SK-MEL-5 (cell line): ENCODE results near the gene ENAH. TPM values are rescaled to one million over a fixed set of nuclear protein-coding genes. Genes with fewer than 3 reads are reported as not detected.
"Not testable (repeated sequence)": the region's sequence is repeated elsewhere in the genome, so short reads cannot be mapped to it uniquely, and the experiment has no call there.

Experiments
- DNase-seq: peaks from one replicate; pipeline ENCODE4 v3.0.0-alpha.2; 2016; ENCODE audit warnings: low read depth, low spot score
- in situ Hi-C: cut with HindIII; loops from 2 replicates; pipeline ENCODE4 v1.10.0; 2016; ENCODE audit warnings: low sequenced_read_pairs, high pct_unique_total_duplicates, low pct_unique_long_range_greater_than_20kb
- total RNA-seq: library from RNA; depleted of rRNA; stranded (reverse); fragments of >200 nt; shearing (Covaris generic); gene quantifications from 2 replicates; pipeline ENCODE4 v1.2.3, GENCODE V29; 2014

The ENAH gene
- total RNA-seq, 1 experiment from 2014 or later: 113 TPM

- DNase-seq: no peak
These were observed 2.0 kb upstream of the ENAH start for GRCh38 chr1:225654688-225655508.

DNA sequence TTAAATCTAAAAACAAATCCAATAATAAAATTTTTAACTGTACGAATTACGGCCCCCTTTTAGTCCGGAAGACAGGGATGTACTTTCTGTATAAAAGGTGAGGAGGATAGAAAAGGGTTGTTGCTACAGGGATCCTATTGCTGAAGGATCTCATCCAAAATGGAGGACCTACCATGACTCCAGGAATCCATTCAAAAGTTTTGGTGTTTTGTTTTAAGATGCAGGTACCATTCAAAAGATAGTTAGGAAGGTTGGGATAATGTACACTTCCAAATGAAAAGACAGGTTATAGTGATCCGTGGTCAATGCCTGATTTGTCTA is 1.3 kb upstream of the ENAH start:
- DNase-seq: peak; percentile 15
- in situ Hi-C loops: no loop called here

More at GRCh38 chr1:225654688-225655508, 2.0 kb upstream of the ENAH start:
- in situ Hi-C loops: no loop called here

DNA sequence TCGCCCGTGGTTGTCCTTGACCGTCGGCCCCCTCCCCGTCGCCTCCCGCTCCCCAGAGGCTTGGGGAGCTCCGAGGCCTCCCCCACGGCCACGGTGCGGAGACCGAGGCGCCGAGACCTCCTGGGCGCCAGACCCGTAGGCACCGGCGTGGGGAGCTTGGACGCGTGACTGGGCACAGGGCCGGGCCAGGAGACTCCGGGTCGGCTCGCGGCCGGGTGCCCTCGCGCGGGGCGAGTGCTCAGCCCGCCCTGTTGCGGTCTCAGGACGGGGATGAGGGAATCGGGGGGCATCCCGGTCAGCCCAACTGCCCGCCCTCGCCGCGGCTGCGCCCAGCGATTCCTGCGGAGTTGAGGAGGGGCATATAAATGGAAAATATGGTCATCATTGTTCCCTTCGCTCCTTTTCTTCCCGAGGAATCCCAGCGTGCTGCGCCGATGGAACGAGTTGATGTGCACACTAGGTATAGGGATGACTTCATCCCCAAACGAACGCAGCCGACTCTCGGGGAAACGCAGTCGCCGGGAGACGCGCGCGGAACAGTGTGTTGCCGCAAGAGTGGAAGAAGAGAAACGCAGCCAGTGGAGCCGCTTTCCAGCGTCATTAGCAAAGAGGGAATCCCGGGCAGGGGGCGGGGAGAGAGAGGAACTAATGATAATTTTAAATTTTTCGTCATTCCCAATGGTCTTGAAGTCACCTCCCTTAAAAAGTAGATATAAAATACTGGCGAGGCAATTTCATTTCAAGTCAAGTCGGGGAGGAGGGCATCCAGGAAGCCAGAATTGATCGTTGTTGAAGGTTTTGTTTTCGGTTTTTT is 747 bp upstream of the ENAH start:
- peak; percentile 61 for DNase-seq
- in situ Hi-C loops: no loop called here

DNA sequence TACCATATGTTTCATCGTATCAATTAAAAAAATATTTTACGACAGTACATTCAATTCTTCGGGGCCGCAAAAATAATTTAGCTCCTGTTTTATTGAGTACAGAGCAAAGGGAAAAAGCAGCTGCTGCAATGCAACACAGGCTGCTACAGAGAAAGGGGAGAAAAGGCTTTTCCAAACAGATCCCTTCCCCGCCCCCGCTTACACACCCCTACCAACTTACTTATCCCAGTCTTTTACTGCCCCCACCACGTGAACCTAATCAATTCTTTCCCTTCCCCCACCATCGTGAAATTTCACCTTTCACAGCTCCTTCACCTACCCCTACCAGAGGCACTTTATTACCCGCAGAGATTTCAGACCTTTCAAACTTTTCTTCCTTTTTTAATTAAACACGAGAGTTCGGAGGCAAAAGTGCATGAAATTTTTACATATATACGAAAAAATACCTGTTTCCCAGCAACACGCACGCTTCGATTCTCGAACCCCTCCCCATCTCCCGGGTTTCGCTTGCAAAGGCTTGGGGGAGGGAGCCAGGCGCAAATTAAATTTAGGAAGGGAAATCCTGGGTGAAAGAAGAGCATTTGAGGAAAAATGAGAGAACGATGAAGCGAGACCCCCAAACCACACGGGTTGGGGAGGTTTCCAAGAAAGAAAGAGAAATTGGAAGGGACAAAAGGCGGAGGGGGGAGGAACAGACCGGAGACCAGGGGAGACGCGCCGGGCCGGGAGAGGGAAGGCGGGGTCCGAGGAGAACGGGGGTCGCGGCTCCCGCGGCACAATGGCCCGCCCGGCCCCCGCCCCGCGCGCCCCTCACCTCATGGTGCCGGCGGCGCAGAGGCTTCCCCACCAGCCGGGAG is 823 bp downstream of the ENAH start:
- peak; percentile 51 for DNase-seq
- in situ Hi-C loops: no loop called here

DNA sequence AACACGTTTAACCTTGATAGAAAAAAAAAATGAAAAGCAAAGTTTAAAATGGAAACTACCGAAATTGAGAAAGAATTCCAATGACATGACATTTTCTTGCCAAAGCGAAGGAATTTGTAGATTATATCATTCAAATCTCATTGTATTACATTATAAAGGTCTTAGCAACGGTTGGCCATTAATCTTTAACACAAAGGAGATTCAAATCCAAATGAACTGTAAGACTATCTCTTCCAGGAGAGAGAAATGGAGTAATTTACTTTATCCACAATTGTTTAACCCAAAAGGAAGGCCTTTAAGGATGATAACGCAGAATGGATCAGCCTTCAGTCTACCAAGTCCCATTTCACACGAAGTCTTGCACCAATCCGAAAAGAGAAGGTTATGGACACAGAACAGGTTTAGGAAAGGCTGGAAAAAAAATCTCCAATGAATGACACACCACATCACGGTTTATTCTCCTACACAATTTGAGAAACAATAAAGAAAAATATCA is 1.5 kb downstream of the ENAH start:
- in situ Hi-C loops: no loop called here
- peak; percentile 35 for DNase-seq

- DNase-seq: no peak
- in situ Hi-C loops: no loop called here
These were observed 2.7 kb downstream of the ENAH start for GRCh38 chr1:225650179-225650578.

DNA sequence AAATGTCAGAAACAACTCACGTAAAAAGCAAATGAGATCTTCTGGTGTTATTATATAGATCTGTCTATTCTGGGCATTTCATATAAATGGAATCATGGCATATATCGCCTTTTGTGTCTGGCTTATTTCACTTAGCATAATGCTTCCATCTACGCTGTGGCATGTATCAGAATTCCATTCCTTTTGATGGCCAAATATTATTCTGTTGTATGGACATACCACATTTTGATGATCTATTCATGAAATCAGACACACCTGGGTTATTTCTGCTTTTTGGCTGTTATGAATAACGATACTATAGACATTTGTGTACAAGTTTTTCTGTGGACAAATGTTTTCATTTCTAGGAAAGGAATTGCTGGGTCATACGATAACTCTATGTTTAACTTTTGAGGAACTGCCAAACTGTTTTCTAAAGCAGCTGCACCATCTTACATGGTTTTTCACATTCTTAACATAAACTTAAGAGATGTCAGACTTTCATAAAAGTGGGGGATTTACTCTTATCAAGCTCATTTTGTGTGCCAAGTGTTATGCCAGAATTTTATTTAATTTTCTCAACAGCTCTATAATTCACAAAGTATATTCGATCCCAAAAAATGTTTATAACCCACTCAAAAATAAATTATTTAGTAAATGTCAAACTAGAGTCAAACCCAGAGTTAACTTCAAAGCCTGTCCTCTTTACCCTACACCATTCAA is 7.6 kb downstream of the ENAH start:
- no peak for DNase-seq
- in situ Hi-C loops: no loop called here

- in situ Hi-C loops: no loop called here
- no peak for DNase-seq
These were observed 8.3 kb downstream of the ENAH start for GRCh38 chr1:225644666-225645065.

GRCh38 chr1:225642177-225642576 is 10.7 kb downstream of the ENAH start:
- in situ Hi-C loops: no loop called here
- peak; percentile 27 for DNase-seq

DNA sequence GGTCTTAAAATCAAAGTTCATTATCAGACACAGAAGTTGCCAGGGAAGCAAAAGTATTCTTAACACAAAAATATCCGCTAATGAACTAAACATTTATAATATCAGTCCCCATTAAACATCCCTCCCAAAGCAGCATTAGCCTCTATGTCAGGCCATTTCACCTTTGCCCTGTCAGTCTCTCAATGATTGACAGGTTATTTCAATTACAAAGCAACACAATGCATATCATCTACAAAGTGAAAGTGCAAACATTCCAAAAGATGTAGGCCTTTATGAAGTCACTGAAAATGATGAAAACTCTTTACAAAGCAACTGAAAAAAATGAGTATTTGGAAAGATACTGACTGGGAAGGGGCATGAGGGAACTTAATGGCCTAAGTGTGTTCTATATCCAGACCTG is 14.1 kb downstream of the ENAH start:
- DNase-seq: no peak
- in situ Hi-C loops: no loop called here

DNA sequence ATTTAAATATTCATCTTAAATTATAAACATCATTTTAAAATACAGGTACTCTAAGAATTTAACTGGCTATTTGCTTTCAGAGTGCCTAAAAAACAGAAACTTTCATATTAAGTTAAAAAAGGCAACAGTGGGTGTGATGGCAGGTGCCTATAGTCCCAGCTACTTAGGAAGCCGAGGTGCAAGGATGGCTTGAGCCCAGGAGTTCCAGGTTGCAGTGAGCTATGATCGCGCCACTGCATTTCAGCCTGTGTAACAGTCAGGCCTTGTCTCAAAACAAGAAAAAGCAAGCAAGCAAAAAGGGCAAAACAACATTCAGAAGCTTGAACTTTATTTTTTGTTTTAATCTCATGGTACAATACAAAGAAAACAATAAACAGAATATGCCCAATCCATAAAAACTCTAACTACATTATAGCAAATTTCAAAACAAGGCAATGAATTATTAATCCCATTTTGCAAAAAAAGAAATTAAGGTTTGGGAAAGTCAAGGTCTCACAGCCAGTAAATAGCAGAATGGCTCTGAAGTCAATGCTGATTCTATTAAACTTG is 15.2 kb downstream of the ENAH start:
- no peak for DNase-seq
- in situ Hi-C loops: no loop called here

DNA sequence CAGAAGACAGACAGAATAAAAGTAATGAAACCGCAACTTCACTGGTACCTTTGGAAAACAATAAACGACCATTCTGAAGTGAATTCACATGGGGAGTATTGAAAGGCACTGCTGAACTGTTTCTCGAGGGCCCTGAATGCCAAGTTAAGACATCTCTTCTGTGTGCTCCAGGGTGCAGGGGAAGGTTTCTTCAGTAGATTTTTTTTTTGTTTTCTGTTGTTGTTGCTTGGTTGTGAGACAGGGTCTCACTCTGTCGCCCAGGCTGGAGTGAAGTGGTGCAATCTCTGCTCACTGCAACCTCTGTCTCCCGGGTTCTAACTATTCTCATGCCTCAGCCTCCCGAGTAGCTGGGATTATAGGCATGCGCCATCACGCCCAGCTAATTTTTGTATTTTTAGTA is 15.9 kb downstream of the ENAH start:
- DNase-seq, in situ Hi-C loops: not testable (repeated sequence)

GRCh38 chr1:225635649-225636048 is 17.3 kb downstream of the ENAH start:
- peak; percentile 53 for DNase-seq
- in situ Hi-C loops: no loop called here

DNA sequence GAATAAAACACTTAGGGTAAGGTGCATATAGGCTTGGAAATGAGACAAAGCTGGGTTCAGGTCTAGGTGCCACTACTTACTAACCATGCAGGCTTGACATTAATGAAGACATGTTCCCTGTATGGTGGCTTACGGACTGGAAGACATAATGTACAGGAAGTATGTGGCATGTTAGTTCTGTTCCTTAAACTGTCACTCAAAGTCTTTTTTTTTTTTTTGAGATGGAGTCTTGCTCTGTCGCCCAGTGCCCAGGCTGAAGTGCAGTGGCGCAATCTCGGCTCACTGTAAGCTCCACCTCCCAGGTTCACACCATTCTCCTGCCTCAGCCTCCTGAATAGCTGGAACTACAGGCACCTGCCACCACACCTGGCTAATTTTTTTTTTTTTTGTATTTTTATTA is 20.1 kb downstream of the ENAH start:
- in situ Hi-C loops, DNase-seq: not testable (repeated sequence)

DNA sequence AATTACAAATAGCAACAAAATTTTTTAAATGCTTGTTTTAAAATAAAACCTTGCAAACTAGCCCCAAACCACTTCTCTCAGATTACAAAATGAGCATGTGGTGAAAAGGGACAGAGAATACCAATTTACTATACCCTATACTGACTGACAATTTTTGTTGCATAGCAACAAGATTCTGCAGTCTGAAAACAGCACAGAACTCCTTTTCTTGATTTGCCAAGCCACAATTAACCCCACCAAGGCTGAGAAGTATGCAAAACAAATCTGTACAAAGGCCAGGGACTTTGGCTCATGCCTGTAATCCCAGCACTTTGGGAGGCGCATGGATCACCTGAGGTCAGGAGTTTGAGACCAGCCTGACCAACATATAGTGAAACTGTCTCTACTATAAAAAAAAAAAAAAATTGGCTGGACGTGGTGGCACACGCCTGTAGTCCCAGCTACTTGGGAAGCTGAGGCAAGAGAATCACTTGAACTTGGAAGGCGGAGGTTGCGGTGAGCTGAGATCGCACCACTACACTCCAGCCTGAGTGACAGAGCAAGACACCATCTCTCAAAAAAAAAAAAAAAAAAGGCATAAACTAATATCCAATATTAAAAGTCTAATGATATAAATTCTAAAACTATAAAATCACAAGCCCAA is 21.8 kb downstream of the ENAH start:
- no peak for DNase-seq
- in situ Hi-C loops: no loop called here

GRCh38 chr1:225629483-225629882 is 23.4 kb downstream of the ENAH start:
- DNase-seq: no peak
- in situ Hi-C loops: no loop called here

DNA sequence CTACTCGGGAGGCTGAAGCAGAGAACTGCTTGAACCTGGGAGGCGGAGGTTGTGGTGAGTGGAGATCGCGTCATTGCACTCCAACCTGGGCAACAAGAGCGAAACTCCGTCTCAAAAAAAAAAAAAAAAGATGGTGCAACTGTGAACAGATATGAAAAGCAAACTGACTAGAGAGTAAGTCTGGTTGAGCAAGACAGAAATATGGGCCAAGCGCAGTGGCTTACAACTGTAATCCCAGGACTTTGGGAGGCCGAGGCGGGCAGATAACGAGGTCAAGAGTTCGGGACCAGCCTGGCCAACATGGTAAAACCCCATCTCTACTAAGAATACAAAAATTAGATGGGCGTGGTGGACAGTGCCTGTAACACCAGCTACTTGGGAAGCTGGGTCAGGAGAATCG is 24.1 kb downstream of the ENAH start:
- in situ Hi-C loops, DNase-seq: not testable (repeated sequence)
